Lung (tissue), 12 donors: ENCODE data around the gene NLRP9. TPM values are rescaled to one million over a fixed set of nuclear protein-coding genes. Genes with fewer than 3 reads are reported as not detected.
"Not testable (repeated sequence)": the region's sequence is repeated elsewhere in the genome, so short reads cannot be mapped to it uniquely, and the experiment has no call there.

Experiments
- ATAC-seq: fragments of 200-7000 bp; cut with Tn5 transposase; one replicate; pipeline ENCODE4 v1.9.1; 2020; ENCODE audit warnings: moderate number of reproducible peaks; ENCODE audit not compliant: insufficient read depth, low FRiP score
- DNase-seq, 3 donors: peaks; one replicate each; pipeline ENCODE4 v3.0.0-alpha.2; 2013 to 2017
- H3K27ac ChIP-seq, 2 donors: one replicate each; pipeline ENCODE4 v1.5.1; 2013; ENCODE audit warnings: mild to moderate bottlenecking in 2 of 2, moderate library complexity in 2 of 2, control low read depth in 1 of 2, inconsistent platforms in 1 of 2, low read depth in 1 of 2, low read length in 1 of 2
- H3K27me3 ChIP-seq, 3 donors: one replicate each; pipeline ENCODE4 v1.5.1; 2013; ENCODE audit warnings: low read length in 2 of 3; ENCODE audit not compliant: control insufficient read depth in 3 of 3, insufficient read depth in 3 of 3
- H3K36me3 ChIP-seq, 4 donors: one replicate each; pipeline ENCODE4 v1.5.1; 2013; ENCODE audit warnings: low read length in 4 of 4, mild to moderate bottlenecking in 1 of 4, moderate library complexity in 1 of 4; ENCODE audit not compliant: control insufficient read depth in 4 of 4, insufficient read depth in 4 of 4
- H3K4me1 ChIP-seq, 5 donors: one replicate each; pipeline ENCODE4 v1.5.1; 2013; ENCODE audit warnings: low read length in 5 of 5, mild to moderate bottlenecking in 2 of 5, moderate library complexity in 1 of 5; ENCODE audit not compliant: control insufficient read depth in 5 of 5, insufficient read depth in 5 of 5
- H3K4me3 ChIP-seq: one replicate; pipeline ENCODE4 v1.5.1; 2013; ENCODE audit warnings: mild to moderate bottlenecking, control low read depth, moderate library complexity
- H3K9ac ChIP-seq, 2 donors: one replicate each; pipeline ENCODE4 v1.5.1; 2013; ENCODE audit warnings: low read length in 2 of 2, control low read depth in 1 of 2; ENCODE audit not compliant: insufficient read depth in 1 of 2
- H3K9me3 ChIP-seq, 4 donors: one replicate each; pipeline ENCODE4 v1.5.1; 2013; ENCODE audit warnings: low read length in 3 of 4, mild to moderate bottlenecking in 1 of 4, moderate library complexity in 1 of 4; ENCODE audit not compliant: control insufficient read depth in 4 of 4, insufficient read depth in 3 of 4
- CTCF ChIP-seq: IDR thresholded peaks from 2 replicates; pipeline ENCODE4 v1.5.1; 2012; ENCODE audit warnings: mild to moderate bottlenecking; ENCODE audit errors: control extremely low read depth, extremely low read depth
- WGBS, 2 donors: extraction: QIAGEN DNeasy Blood & Tissue Kit; methylation state at CpG; one replicate each; pipeline ENCODE4 v1.1.7; 2013; 5-methylcytosine and 5-hydroxymethylcytosine counted together
- polyA plus RNA-seq, 2 donors: library from polyadenylated mRNA; stranded (reverse); fragments of 200-250 nt; gene quantifications; one replicate each; pipeline ENCODE4 v1.2.1, GENCODE V29; 2013
- total RNA-seq, 2 donors: library from RNA; depleted of rRNA in 1 of 2; stranded (reverse); fragments of >200 nt in 1 of 2; gene quantifications; one replicate each; pipeline ENCODE4 v1.2.1, GENCODE V29; 2014 to 2021
- donor health status: control.
- donor health status: control.
- donor health status: Bipolar disorder and iron deficiency.
- donor health status: healthy.
- donor health status: DM: yes; HTN: yes; CAD: no.

Gene NLRP9
- total and polyA plus RNA-seq, 4 donors: not detected

- ATAC-seq: no peak
- DNase-seq: no peak
- Histone ChIP-seq H3K27ac (no peak overlapping the region), H3K9ac (no peak overlapping the region), H3K27me3 (no peaks in the 10 kb centered on the region), H3K36me3 (no peaks in the 10 kb centered on the region), H3K9me3 (no peaks in the 10 kb centered on the region), H3K4me1 (no peaks in the 10 kb centered on the region), H3K4me3 (no peak overlapping the region)
- no peak for TF ChIP-seq CTCF
- 91 to 93% methylated on average over 6 of the region's 6 CpGs for WGBS, 2 donors
Measured at GRCh38 chr19:55750715-55751114, 12.5 kb upstream of the NLRP9 start.

GRCh38 chr19:55730378-55730777 is 7.8 kb downstream of the NLRP9 start:
- not testable (repeated sequence) for H3K27me3 ChIP-seq, H3K4me3 ChIP-seq, H3K9ac ChIP-seq, DNase-seq, H3K9me3 ChIP-seq, H3K36me3 ChIP-seq, ATAC-seq, H3K27ac ChIP-seq, H3K4me1 ChIP-seq
- 79 to 82% methylated on average over 2 of the region's 2 CpGs for WGBS, 2 donors

- Histone ChIP-seq H3K9ac (no peak overlapping the region), H3K9me3 (peaks cover 0 to 10% (median 3%) of the 10 kb centered on the region in 4 donors), H3K4me3 (no peak overlapping the region), H3K27ac (no peak overlapping the region), H3K4me1 (no peaks in the 10 kb centered on the region), H3K36me3 (no peaks in the 10 kb centered on the region), H3K27me3 (peaks cover 0 to 4% (median 0%) of the 10 kb centered on the region in 3 donors)
- DNase-seq (no peak), ATAC-seq (no peak)
- no peak for TF ChIP-seq CTCF
- 92 to 97% methylated on average over 8 of the region's 8 CpGs for WGBS, 2 donors
Measured at GRCh38 chr19:55723491-55723890, 14.7 kb downstream of the NLRP9 start.

GRCh38 chr19:55720801-55721200 is 17.4 kb downstream of the NLRP9 start:
- no peaks in the 10 kb centered on the region for H3K4me1 ChIP-seq
- no peak overlapping the region for H3K4me3 ChIP-seq
- peaks cover 0 to 10% (median 3%) of the 10 kb centered on the region in 4 donors for H3K9me3 ChIP-seq
- TF ChIP-seq CTCF: no peak
- DNase-seq (no peak), ATAC-seq (no peak)
- no peaks in the 10 kb centered on the region for H3K36me3 ChIP-seq
- no peak overlapping the region for H3K9ac ChIP-seq
- no peak overlapping the region for H3K27ac ChIP-seq
- H3K27me3 ChIP-seq: peaks cover 0 to 7% (median 0%) of the 10 kb centered on the region in 3 donors
- WGBS, 2 donors: 83 to 85% methylated on average over 3 of the region's 3 CpGs
